ENCODE results near the gene BCAR1.
"Not testable (repeated sequence)": the region's sequence is repeated elsewhere in the genome, so short reads cannot be mapped to it uniquely, and the experiment has no call there.

Gene BCAR1

GRCh38 chr16:75205961-75206748, 45.3 kb downstream of the BCAR1 start:
- not testable (repeated sequence) for DNase-seq (ENCODE audit: low read depth in 3 of 3, low spot score in 1 of 3)

GRCh38 chr16:75205438-75205837, 46.0 kb downstream of the BCAR1 start:
- DNase-seq (ENCODE audit: low read depth in 3 of 3, low spot score in 1 of 3) = not testable (repeated sequence)

GRCh38 chr16:75204905-75205304, 46.5 kb downstream of the BCAR1 start:
- DNase-seq (ENCODE audit: low read depth in 3 of 3, low spot score in 1 of 3) = not testable (repeated sequence)

GRCh38 chr16:75204410-75204758, 47.0 kb downstream of the BCAR1 start:
- DNase-seq (ENCODE audit: low read depth in 3 of 3, low spot score in 1 of 3) = no peak

- DNase-seq (ENCODE audit: low read depth in 3 of 3, low spot score in 1 of 3) = no peak
Observed at GRCh38 chr16:75203667-75204409, 47.6 kb downstream of the BCAR1 start.

- DNase-seq (ENCODE audit: low read depth in 3 of 3, low spot score in 1 of 3) = no peak
Observed at GRCh38 chr16:75203096-75203495, 48.3 kb downstream of the BCAR1 start.

GRCh38 chr16:75202069-75202590, 49.3 kb downstream of the BCAR1 start:
- no peak for DNase-seq (ENCODE audit: low read depth in 3 of 3, low spot score in 1 of 3)

- DNase-seq (ENCODE audit: low read depth in 3 of 3, low spot score in 1 of 3) = no peak
Observed at GRCh38 chr16:75198135-75198600, 53.3 kb downstream of the BCAR1 start.

GRCh38 chr16:75197522-75198134, 53.8 kb downstream of the BCAR1 start:
- DNase-seq (ENCODE audit: low read depth in 3 of 3, low spot score in 1 of 3) = no peak

GRCh38 chr16:75196836-75197235, 54.6 kb downstream of the BCAR1 start:
- no peak for DNase-seq (ENCODE audit: low read depth in 3 of 3, low spot score in 1 of 3)

- no peak for DNase-seq (ENCODE audit: low read depth in 3 of 3, low spot score in 1 of 3)
Observed at GRCh38 chr16:75195811-75196790, 55.3 kb downstream of the BCAR1 start.

GRCh38 chr16:75193730-75194444, 57.5 kb downstream of the BCAR1 start:
- DNase-seq (ENCODE audit: low read depth in 3 of 3, low spot score in 1 of 3) = no peak

GRCh38 chr16:75193265-75193650, 58.2 kb downstream of the BCAR1 start:
- no peak for DNase-seq (ENCODE audit: low read depth in 3 of 3, low spot score in 1 of 3)

GRCh38 chr16:75192606-75193264, 58.7 kb downstream of the BCAR1 start:
- DNase-seq (ENCODE audit: low read depth in 3 of 3, low spot score in 1 of 3) = no peak

- no peak for DNase-seq (ENCODE audit: low read depth in 3 of 3, low spot score in 1 of 3)
Observed at GRCh38 chr16:75189638-75190245, 61.7 kb downstream of the BCAR1 start.

- no peak for DNase-seq (ENCODE audit: low read depth in 3 of 3, low spot score in 1 of 3)
Observed at GRCh38 chr16:75188832-75189477, 62.5 kb downstream of the BCAR1 start.

- DNase-seq (ENCODE audit: low read depth in 3 of 3, low spot score in 1 of 3) = no peak
Observed at GRCh38 chr16:75181630-75182029, 69.8 kb downstream of the BCAR1 start.

GRCh38 chr16:75179208-75179607, 72.2 kb downstream of the BCAR1 start:
- DNase-seq (ENCODE audit: low read depth in 3 of 3, low spot score in 1 of 3) = no peak
